Measurements from ENCODE around the gene NAALADL2. TPM values are rescaled to one million over a fixed set of nuclear protein-coding genes. Genes with fewer than 3 reads are reported as not detected.

Gene NAALADL2
- total and polyA plus RNA-seq, 2 of the 13 experiments (the other 11 are each of a cell fraction or from before 2014, with no cell fraction given) = 0.08 TPM; not detected in 1

- in situ Hi-C loops (cut with HindIII; ENCODE audit: extremely low pct_ligation_motif_present, low pct_unique_long_range_greater_than_20kb) = no loop called here
- DNase-seq (ENCODE audit: low spot score) (no peak), FAIRE-seq (no peak), ATAC-seq (no peak)
- Histone ChIP-seq H3K9ac (ENCODE audit: insufficient read depth, low read depth, low read length) (no peak overlapping the region), H3K4me3 (replicated peaks in 1 of 3; ENCODE audit: insufficient read depth in 1 of 3, low read depth in 2 of 3, low read length in 3 of 3) (no peak overlapping the region), H2AFZ (ENCODE audit: low read length) (no peak overlapping the region), H3K4me2 (ENCODE audit: low read depth, low read length) (no peak overlapping the region), H3K36me3 (replicated peaks in 1 of 2; ENCODE audit: control insufficient read depth in 1 of 2, insufficient read depth in 2 of 2, low read length in 2 of 2) (no peaks in the 10 kb centered on the region), H3K9me3 (ENCODE audit: low read length) (no peaks in the 10 kb centered on the region), H3K27ac (ENCODE audit: extremely low read length, insufficient read depth, low read length) (no peak overlapping the region), H3K4me1 (ENCODE audit: insufficient read depth, low read length) (no peaks in the 10 kb centered on the region), H4K20me1 (ENCODE audit: insufficient read depth, low read length) (no peaks in the 10 kb centered on the region), H3K79me2 (ENCODE audit: insufficient read depth, low read length) (no peaks in the 10 kb centered on the region), H3K27me3 (ENCODE audit: control insufficient read depth in 1 of 2, insufficient read depth in 2 of 2, low read length in 2 of 2) (no peaks in the 10 kb centered on the region)
- ChIA-PET CTCF (ENCODE audit: low intra/inter-chr PET ratio, low total read pairs) (no interaction called here), POLR2A (no interaction called here)
- intact Hi-C loops (cut with micrococcal nuclease; ENCODE audit: unreplicated experiment) = no loop called here
- no TSS peak for BruUV-seq (replicated peaks)
- 3% methylated on average over 2 of the region's 2 CpGs for WGBS (ENCODE audit: low lambda C conversion rate)
- TF ChIP-seq ZNF878 (CRISPR knock-in tag; IDR thresholded peaks at IDR 0.05) (no peak), PHB2 (IDR thresholded peaks at IDR 0.05; ENCODE audit: partially characterized antibody) (no peak), RBAK (CRISPR knock-in tag; IDR thresholded peaks at IDR 0.05) (no peak), NCOA1 (CRISPR knock-in tag; IDR thresholded peaks at IDR 0.05) (no peak), ZFP82 (CRISPR knock-in tag; IDR thresholded peaks at IDR 0.05; ENCODE audit: borderline replicate concordance) (no peak), ZNF12 (CRISPR knock-in tag; IDR thresholded peaks at IDR 0.05) (no peak), MZF1 (CRISPR knock-in tag; IDR thresholded peaks at IDR 0.05; ENCODE audit: borderline replicate concordance) (no peak), DNMT1 (CRISPR knock-in tag; IDR thresholded peaks at IDR 0.05) (no peak), MYC (CRISPR knock-in tag; IDR thresholded peaks at IDR 0.05; ENCODE audit: borderline replicate concordance) (no peak), PRMT3 (CRISPR knock-in tag; IDR thresholded peaks at IDR 0.05; ENCODE audit: borderline replicate concordance, low read depth) (no peak), RARA (CRISPR knock-in tag; IDR thresholded peaks at IDR 0.05) (no peak), RXRB (CRISPR knock-in tag; IDR thresholded peaks at IDR 0.05; ENCODE audit: borderline replicate concordance) (no peak), ZNF556 (CRISPR knock-in tag; IDR thresholded peaks at IDR 0.05; ENCODE audit: borderline replicate concordance) (no peak), ZNF543 (CRISPR knock-in tag; IDR thresholded peaks at IDR 0.05) (no peak), KLF16 (CRISPR knock-in tag; IDR thresholded peaks at IDR 0.05) (no peak)
- TF ChIP-seq, protein P1, sequence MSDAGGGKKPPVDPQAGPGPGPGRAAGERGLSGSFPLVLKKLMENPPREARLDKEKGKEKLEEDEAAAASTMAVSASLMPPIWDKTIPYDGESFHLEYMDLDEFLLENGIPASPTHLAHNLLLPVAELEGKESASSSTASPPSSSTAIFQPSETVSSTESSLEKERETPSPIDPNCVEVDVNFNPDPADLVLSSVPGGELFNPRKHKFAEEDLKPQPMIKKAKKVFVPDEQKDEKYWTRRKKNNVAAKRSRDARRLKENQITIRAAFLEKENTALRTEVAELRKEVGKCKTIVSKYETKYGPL (CRISPR knock-in tag; IDR thresholded peaks at IDR 0.05) = no peak
- TF ChIP-seq, protein P2, sequence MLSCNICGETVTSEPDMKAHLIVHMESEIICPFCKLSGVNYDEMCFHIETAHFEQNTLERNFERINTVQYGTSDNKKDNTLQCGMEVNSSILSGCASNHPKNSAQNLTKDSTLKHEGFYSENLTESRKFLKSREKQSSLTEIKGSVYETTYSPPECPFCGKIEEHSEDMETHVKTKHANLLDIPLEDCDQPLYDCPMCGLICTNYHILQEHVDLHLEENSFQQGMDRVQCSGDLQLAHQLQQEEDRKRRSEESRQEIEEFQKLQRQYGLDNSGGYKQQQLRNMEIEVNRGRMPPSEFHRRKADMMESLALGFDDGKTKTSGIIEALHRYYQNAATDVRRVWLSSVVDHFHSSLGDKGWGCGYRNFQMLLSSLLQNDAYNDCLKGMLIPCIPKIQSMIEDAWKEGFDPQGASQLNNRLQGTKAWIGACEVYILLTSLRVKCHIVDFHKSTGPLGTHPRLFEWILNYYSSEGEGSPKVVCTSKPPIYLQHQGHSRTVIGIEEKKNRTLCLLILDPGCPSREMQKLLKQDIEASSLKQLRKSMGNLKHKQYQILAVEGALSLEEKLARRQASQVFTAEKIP (CRISPR knock-in tag; IDR thresholded peaks at IDR 0.05; ENCODE audit: borderline replicate concordance) = no peak
- TF ChIP-seq, protein P3, sequence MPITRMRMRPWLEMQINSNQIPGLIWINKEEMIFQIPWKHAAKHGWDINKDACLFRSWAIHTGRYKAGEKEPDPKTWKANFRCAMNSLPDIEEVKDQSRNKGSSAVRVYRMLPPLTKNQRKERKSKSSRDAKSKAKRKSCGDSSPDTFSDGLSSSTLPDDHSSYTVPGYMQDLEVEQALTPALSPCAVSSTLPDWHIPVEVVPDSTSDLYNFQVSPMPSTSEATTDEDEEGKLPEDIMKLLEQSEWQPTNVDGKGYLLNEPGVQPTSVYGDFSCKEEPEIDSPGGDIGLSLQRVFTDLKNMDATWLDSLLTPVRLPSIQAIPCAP (CRISPR knock-in tag; IDR thresholded peaks at IDR 0.05; ENCODE audit: low read depth) = no peak
Measured at GRCh38 chr3:175108613-175109151, 249.5 kb downstream of the NAALADL2 start.
